IMR-90 (cell line): ENCODE data around the gene GABRR1. TPM values are rescaled to one million over a fixed set of nuclear protein-coding genes. Genes with fewer than 3 reads are reported as not detected.

Experiments used
- ATAC-seq: fragments of 200-7000 bp; cut with Tn5 transposase; 2 replicates; pipeline ENCODE4 v1.9.1; 2020; ENCODE audit warnings: low read depth, mild to moderate bottlenecking, moderate library complexity
- BruUV-seq: library from RNA; stranded (reverse); fragments of 400-500 nt; replicated peaks from 2 replicates; lab custom pipeline; 2021; lab: Mats Ljungman, UMichigan
- CTCF ChIA-PET: fragments of 300-600 bp; formaldehyde crosslinking; extraction: SDS; loops from one replicate; lab custom pipeline; 2021; ENCODE audit warnings: antibody characterized with exemption; lab: Yijun Ruan, JAX
- POLR2A ChIA-PET: fragments of 300-600 bp; sonication (Branson Sonifier 250); formaldehyde crosslinking; loops from one replicate; lab custom pipeline; 2022; ENCODE audit warnings: antibody characterized with exemption; ENCODE audit not compliant: unreplicated experiment; lab: Charles Lee
- DNase-seq: peaks from one replicate; pipeline ENCODE4 v3.0.0; 2013
- H2AFZ ChIP-seq: replicated peaks from 2 replicates; pipeline ENCODE3; 2013; ENCODE audit warnings: low read length, mild to moderate bottlenecking; ENCODE audit not compliant: poor library complexity
- H2AK5ac ChIP-seq: 2 replicates; pipeline ENCODE4 v1.6.1; 2013; ENCODE audit warnings: low read depth, low read length, inconsistent platforms
- H2AK9ac ChIP-seq: replicated peaks from 2 replicates; pipeline ENCODE3; 2013; ENCODE audit warnings: mild to moderate bottlenecking, low read depth, low read length, moderate library complexity; ENCODE audit not compliant: poor library complexity
- H2BK120ac ChIP-seq: 2 replicates; pipeline ENCODE4 v1.6.1; 2013; ENCODE audit warnings: low read depth, low read length, inconsistent platforms
- H2BK15ac ChIP-seq: 3 replicates; pipeline ENCODE4 v1.6.1; 2013; ENCODE audit warnings: low read depth, low read length, inconsistent platforms
- H2BK20ac ChIP-seq: 2 replicates; pipeline ENCODE4 v1.6.1; 2013; ENCODE audit warnings: low read depth, mild to moderate bottlenecking, inconsistent platforms, low read length, moderate library complexity
- H2BK5ac ChIP-seq: 2 replicates; pipeline ENCODE4 v1.6.1; 2013; ENCODE audit warnings: mild to moderate bottlenecking, low read depth, low read length, inconsistent platforms; ENCODE audit not compliant: poor library complexity, severe bottlenecking
- H3K14ac ChIP-seq: replicated peaks from 2 replicates; pipeline ENCODE4 v1.6.1; 2013; ENCODE audit warnings: low read depth, low read length, inconsistent platforms
- H3K18ac ChIP-seq: 2 replicates; pipeline ENCODE4 v1.6.1; 2013; ENCODE audit warnings: low read depth, low read length, control low read depth
- H3K23ac ChIP-seq: 2 replicates; pipeline ENCODE4 v1.6.1; 2013; ENCODE audit warnings: low read depth, low read length, inconsistent platforms
- H3K27ac ChIP-seq: 2 replicates; pipeline ENCODE4 v1.5.1; 2013; ENCODE audit warnings: mild to moderate bottlenecking, control low read depth, low read length; ENCODE audit not compliant: insufficient read depth
- H3K27me3 ChIP-seq: 2 replicates; pipeline ENCODE4 v1.6.1; 2013; ENCODE audit warnings: low read length; ENCODE audit not compliant: control insufficient read depth, insufficient read depth
- H3K36me3 ChIP-seq: 2 replicates; pipeline ENCODE4 v1.6.1; 2013; ENCODE audit warnings: low read length, mixed read lengths; ENCODE audit not compliant: control insufficient read depth, insufficient read depth
- H3K4ac ChIP-seq: 2 replicates; pipeline ENCODE4 v1.6.1; 2013; ENCODE audit warnings: low read depth, low read length, inconsistent platforms
- H3K4me1 ChIP-seq: 2 replicates; pipeline ENCODE4 v1.6.1; 2013; ENCODE audit warnings: low read length, mixed read lengths; ENCODE audit not compliant: control insufficient read depth, insufficient read depth
- H3K4me2 ChIP-seq: 2 replicates; pipeline ENCODE4 v1.6.1; 2013; ENCODE audit warnings: low read depth, mild to moderate bottlenecking, control low read depth, low read length, moderate library complexity
- H3K4me3 ChIP-seq: 2 replicates; pipeline ENCODE4 v1.5.1; 2013; ENCODE audit warnings: low read depth, mild to moderate bottlenecking, control low read depth, low read length, moderate library complexity; ENCODE audit not compliant: insufficient read depth
- H3K56ac ChIP-seq: 2 replicates; pipeline ENCODE4 v1.6.1; 2013; ENCODE audit warnings: low read length, inconsistent platforms; ENCODE audit not compliant: insufficient read depth; ENCODE audit errors: extremely low read depth
- H3K79me1 ChIP-seq, 2 experiments: 2 replicates each; pipeline ENCODE4 v1.6.1; 2013; ENCODE audit warnings: low read length in 2 of 2, inconsistent platforms in 1 of 2, low read depth in 1 of 2
- H3K9ac ChIP-seq: 2 replicates; pipeline ENCODE4 v1.6.1; 2013; ENCODE audit warnings: low read depth, low read length, control low read depth
- H3K9me1 ChIP-seq: 2 replicates; pipeline ENCODE4 v1.6.1; 2013; ENCODE audit warnings: low read length, inconsistent platforms; ENCODE audit not compliant: insufficient read depth
- H3K9me3 ChIP-seq: 2 replicates; pipeline ENCODE4 v1.6.1; 2013; ENCODE audit warnings: low read length; ENCODE audit not compliant: control insufficient read depth, insufficient read depth
- H4K20me1 ChIP-seq: 2 replicates; pipeline ENCODE4 v1.6.1; 2013; ENCODE audit warnings: low read length, inconsistent platforms; ENCODE audit not compliant: insufficient read depth
- H4K5ac ChIP-seq: 2 replicates; pipeline ENCODE4 v1.6.1; 2013; ENCODE audit warnings: mild to moderate bottlenecking, low read depth, low read length, control low read depth
- H4K8ac ChIP-seq, 2 experiments: 2 replicates each; pipeline ENCODE4 v1.6.1; 2013; ENCODE audit warnings: low read depth in 2 of 2, low read length in 2 of 2, control low read depth in 1 of 2, inconsistent platforms in 1 of 2
- H4K91ac ChIP-seq: 2 replicates; pipeline ENCODE4 v1.6.1; 2013; ENCODE audit warnings: low read depth, low read length, inconsistent platforms; ENCODE audit not compliant: insufficient read depth
- CEBPB ChIP-seq: IDR thresholded peaks from 2 replicates; pipeline ENCODE4 v1.6.1; 2012; ENCODE audit warnings: low read depth, low read length, improper control_type of control experiment
- FOS ChIP-seq: fragments of 150-350 bp; IDR thresholded peaks from 2 replicates; pipeline ENCODE4 v1.6.1; 2016; ENCODE audit warnings: low read depth, low read length
- NFE2L2 ChIP-seq: fragments of 150-350 bp; IDR thresholded peaks from 2 replicates; pipeline ENCODE4 v1.6.1; 2016; ENCODE audit warnings: low read depth, mild to moderate bottlenecking, low read length
- POLR2A ChIP-seq: IDR thresholded peaks from 2 replicates; pipeline ENCODE4 v1.6.1; 2012; ENCODE audit warnings: mild to moderate bottlenecking, low read depth, low read length
- RFX5 ChIP-seq: IDR thresholded peaks from 2 replicates; pipeline ENCODE4 v1.8.0; 2012; ENCODE audit warnings: low read depth, mild to moderate bottlenecking, low read length, moderate library complexity
- SMC3 ChIP-seq: fragments of 150-350 bp; IDR thresholded peaks from 2 replicates; pipeline ENCODE4 v1.6.1; 2016; ENCODE audit warnings: low read depth, mild to moderate bottlenecking, antibody characterized with exemption, low read length, moderate library complexity
- WGBS, 2 experiments: methylation state at CpG; one replicate each; pipeline versions ENCODE4 v1.1.5 to v1.1.7; 2013; ENCODE audit warnings: missing lambda C conversion rate in 2 of 2; ENCODE audit not compliant: insufficient read length in 1 of 2; ENCODE audit errors: extremely low coverage in 2 of 2; 5-methylcytosine and 5-hydroxymethylcytosine counted together
- dilution Hi-C: fragments of 300-500 bp; cut with HindIII; formaldehyde crosslinking; loops from one replicate; pipeline ENCODE4 v1.14.3; 2018; ENCODE audit warnings: low sequenced_read_pairs; ENCODE audit not compliant: unreplicated experiment
- in situ Hi-C: fragments of 300-500 bp; cut with MboI; formaldehyde crosslinking; loops from 3 replicates; pipeline ENCODE4 v1.14.3; 2019; ENCODE audit warnings: low sequenced_read_pairs, inconsistent platforms, mixed read lengths
- intact Hi-C: fragments of 100-400 bp; cut with micrococcal nuclease; formaldehyde crosslinking; loops from 2 replicates; pipeline ENCODE4 v1.10.0; 2022
- polyA plus RNA-seq, 3 experiments: library from polyadenylated mRNA; depleted of rRNA; stranded (reverse); fragments of >200 nt; gene quantifications; 2 replicates each; pipeline ENCODE4 v1.2.3, GENCODE V29; 2012; ENCODE audit warnings: low replicate concordance in 1 of 3
- total RNA-seq: library from RNA; depleted of rRNA; stranded (reverse); fragments of >200 nt; gene quantifications from 2 replicates; pipeline ENCODE4 v1.2.3, GENCODE V29; 2012

The GABRR1 gene
- total and polyA plus RNA-seq, 2 of the 4 experiments (the other 2 are of a cell fraction), result not detected

DNA sequence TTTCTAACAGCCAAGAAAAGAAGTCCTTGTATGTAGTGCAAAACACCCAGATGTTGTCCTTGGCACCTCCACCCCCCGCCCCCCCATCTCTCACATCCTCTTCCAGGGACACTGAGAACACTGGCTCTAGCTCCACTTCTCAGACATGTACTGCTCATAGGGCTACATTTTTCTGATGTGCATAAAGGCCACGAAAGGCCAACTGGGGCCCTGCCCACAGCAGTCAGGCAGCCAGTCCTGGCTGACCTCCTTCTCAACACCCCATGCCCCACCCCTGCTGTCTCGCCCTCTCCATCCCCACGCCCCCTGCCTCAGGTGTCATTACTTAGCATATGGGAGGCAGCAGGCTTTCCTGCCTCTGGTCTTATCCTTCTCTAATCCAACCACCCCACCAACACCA lies 11.3 kb downstream of the GABRR1 start:
- dilution Hi-C loops (no loop called here), intact Hi-C loops (no loop called here)
- DNase-seq, result no peak

More for the DNA sequence above, 11.3 kb downstream of the GABRR1 start:
- TF ChIP-seq POLR2A (no peak), SMC3 (no peak), NFE2L2 (no peak), RFX5 (no peak), CEBPB (no peak), FOS (no peak)
- ChIA-PET POLR2A (no interaction called here), CTCF (no interaction called here)
- Histone ChIP-seq H4K8ac (no peak overlapping the region), H4K91ac (no peak overlapping the region), H3K36me3 (no peaks in the 10 kb centered on the region), H3K18ac (no peak overlapping the region), H3K4ac (no peak overlapping the region), H3K27me3 (peaks cover 2% of the 10 kb centered on the region), H3K4me2 (no peak overlapping the region), H3K56ac (no peak overlapping the region), H2BK20ac (no peak overlapping the region), H4K5ac (no peak overlapping the region), H2AFZ (no peak overlapping the region), H4K20me1 (no peaks in the 10 kb centered on the region), H3K9me3 (no peaks in the 10 kb centered on the region), H3K4me1 (no peaks in the 10 kb centered on the region), H2BK15ac (no peak overlapping the region), H3K4me3 (no peak overlapping the region), H2BK120ac (no peak overlapping the region), H2AK9ac (no peak overlapping the region), H3K23ac (no peak overlapping the region), H3K27ac (no peak overlapping the region), H3K9me1 (no peaks in the 10 kb centered on the region), H2AK5ac (no peak overlapping the region), H3K79me1 (no peaks in the 10 kb centered on the region), H2BK5ac (no peak overlapping the region), H3K14ac (no peak overlapping the region), H3K9ac (no peak overlapping the region)
- no TSS peak for BruUV-seq
- WGBS, 2 experiments, result 20% methylated on average over 1 of the region's 4 CpGs; no CpG with 5 or more reads in 1 of the 2 experiments
- in situ Hi-C loops, result no loop called here
- ATAC-seq, result no peak
